BJ (cell line): Measurements from ENCODE around the gene KIAA0319L. TPM values are rescaled to one million over a fixed set of nuclear protein-coding genes. Genes with fewer than 3 reads are reported as not detected.

Source experiments
- CTCF ChIA-PET: fragments of 350-600 bp; formaldehyde crosslinking; extraction: SDS; loops from one replicate; lab custom pipeline; 2021; ENCODE audit warnings: antibody characterized with exemption, inconsistent platforms; lab: Yijun Ruan, JAX
- POLR2A ChIA-PET: fragments of 300-600 bp; sonication (Branson Sonifier 250); formaldehyde crosslinking; extraction: SDS; loops from one replicate; lab custom pipeline; 2021; ENCODE audit warnings: antibody characterized with exemption; lab: Charles Lee
- DNase-seq: peaks from one replicate; pipeline ENCODE4 v3.0.0-alpha.2; 2011; ENCODE audit warnings: low read depth
- H3K27me3 ChIP-seq: 2 replicates; pipeline ENCODE4 v1.6.0; 2011; ENCODE audit warnings: low read length; ENCODE audit not compliant: control insufficient read depth, insufficient read depth
- H3K36me3 ChIP-seq: 2 replicates; pipeline ENCODE4 v1.5.1; 2011; ENCODE audit warnings: low read length; ENCODE audit not compliant: control insufficient read depth, insufficient read depth
- H3K4me3 ChIP-seq: 2 replicates; pipeline ENCODE4 v1.5.1; 2011; ENCODE audit warnings: low read depth, mild to moderate bottlenecking, control low read depth, low read length
- CTCF ChIP-seq: IDR thresholded peaks from 2 replicates; pipeline ENCODE4 v1.5.1; 2011; ENCODE audit warnings: low read depth, mild to moderate bottlenecking, control low read depth, inconsistent platforms, low read length, moderate library complexity; ENCODE audit not compliant: insufficient read depth
- polyA minus RNA-seq: library from RNA; depleted of rRNA, polyadenylated mRNA; stranded (reverse); fragments of >200 nt; gene quantifications from 2 replicates; pipeline ENCODE4 v1.2.3, GENCODE V29; 2011; rRNA and poly(A)+ RNA removed
- polyA plus RNA-seq: library from polyadenylated mRNA; depleted of rRNA; stranded (reverse); fragments of >200 nt; gene quantifications from 2 replicates; pipeline ENCODE4 v1.2.3, GENCODE V29; 2011; rRNA removed

The KIAA0319L gene
- polyA plus RNA-seq, result 33.4 and 36.3 TPM in 2 replicates
- 28.9 and 32.0 TPM in 2 replicates for polyA minus RNA-seq

DNA sequence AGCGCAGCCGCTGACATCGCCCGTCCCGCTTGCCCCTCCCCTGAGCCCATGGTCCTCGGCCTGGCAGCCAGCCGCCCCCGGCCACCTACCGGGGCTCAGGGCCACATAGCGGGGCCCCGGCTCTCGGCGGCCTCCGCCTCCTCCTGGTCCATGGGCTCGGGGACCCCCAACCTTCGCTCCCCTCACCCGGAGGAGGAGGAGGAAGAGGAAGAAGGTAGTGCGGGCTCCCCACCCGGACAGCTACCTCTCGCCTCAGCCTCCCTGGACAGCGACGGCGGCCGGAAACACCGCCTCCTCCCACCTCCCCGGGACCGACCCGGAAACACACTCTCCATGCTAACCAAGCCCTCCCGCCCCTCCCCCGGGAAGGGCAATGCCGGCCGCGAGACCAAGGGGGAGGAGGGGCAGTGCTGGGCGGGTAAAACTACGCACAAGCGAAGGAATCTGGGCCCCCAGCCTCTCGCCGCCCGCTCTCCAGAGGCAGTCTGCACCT lies at the start of gene KIAA0319L:
Gene KIAA0319L (minus strand): TSS at position 286 of the 493 bp plus-strand sequence. CDS start 2,912 bp downstream, outside the sequence.
- CTCF ChIA-PET, result interaction anchor here (0.7 to 4.6 kb wide), 8 partner anchors 10 to 704 kb away, joined by 3 to 60 read pairs (median 5); no protein-coding TSS in a partner anchor
- POLR2A ChIA-PET, result interaction anchor here (0.7 kb wide), 1 partner anchor 410 kb away, joined by 3 read pairs; no protein-coding TSS in a partner anchor
- peak; percentile 3; the same call in 1 of the 2 replicates for TF ChIP-seq CTCF
- DNase-seq, result no peak
- no peaks in the 10 kb centered on the region for H3K27me3 ChIP-seq
- H3K4me3 ChIP-seq, result peak within 1 kb of the TSS; percentile 92
- H3K36me3 ChIP-seq, result peaks cover 5% of the 10 kb centered on the region

GRCh38 chr1:35605867-35606182 lies 48.6 kb upstream of the KIAA0319L start:
- POLR2A ChIA-PET, result no interaction called here
- Histone ChIP-seq H3K4me3 (no peak overlapping the region), H3K27me3 (no peaks in the 10 kb centered on the region), H3K36me3 (peaks cover 10% of the 10 kb centered on the region)
- CTCF ChIA-PET, result interaction anchor here (1.1 to 2.1 kb wide), 5 partner anchors 16 to 155 kb away, joined by 3 to 8 read pairs (median 5); partner anchors contain the start of gene TFAP2E
- TF ChIP-seq CTCF, result no peak
- DNase-seq, result peak; percentile 26

DNA sequence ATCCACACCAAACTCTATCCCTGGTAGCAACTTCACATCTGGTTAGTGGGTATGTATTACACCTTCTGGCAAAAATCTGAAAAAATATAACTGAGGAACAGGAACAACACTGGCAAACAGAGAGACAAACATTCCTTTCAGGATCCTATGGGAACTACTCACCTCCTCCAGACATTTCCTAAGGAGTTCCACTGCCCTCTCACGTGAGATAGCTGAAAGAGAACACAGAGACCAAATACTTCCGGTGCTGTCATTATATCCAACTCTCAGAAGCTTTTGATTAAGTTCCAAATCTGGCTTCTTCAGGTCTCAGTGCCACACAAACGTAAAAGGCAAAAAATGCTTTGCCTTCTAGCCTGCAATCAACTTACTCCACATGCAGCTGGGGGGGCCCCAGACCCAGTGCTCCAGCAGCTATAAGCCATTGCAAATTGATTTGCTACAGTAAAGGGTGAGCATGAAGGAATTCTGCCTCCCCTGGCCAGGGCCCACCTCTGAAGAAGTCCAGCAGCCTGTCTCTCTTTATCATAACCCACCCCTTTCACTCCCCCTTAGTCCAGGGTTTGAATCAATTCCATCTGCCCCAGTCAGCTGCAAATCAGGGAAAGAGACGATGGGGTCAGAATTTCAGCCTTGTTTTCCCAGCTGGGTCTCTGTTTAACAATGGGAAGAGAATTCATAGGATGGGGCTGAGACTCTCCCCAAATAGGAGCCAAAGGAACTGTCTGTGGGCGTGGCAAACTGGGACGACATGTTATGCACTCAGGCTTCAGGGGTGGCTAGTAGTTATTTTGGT lies 48.1 kb upstream of the KIAA0319L start:
- Histone ChIP-seq H3K36me3 (peaks cover 11% of the 10 kb centered on the region), H3K27me3 (no peaks in the 10 kb centered on the region), H3K4me3 (no peak overlapping the region)
- ChIA-PET CTCF (interaction anchor here (0.5 to 2.1 kb wide), 6 partner anchors 15 to 402 kb away, joined by 3 to 8 read pairs (median 4); partner anchors contain the start of gene TFAP2E), POLR2A (no interaction called here)
- TF ChIP-seq CTCF, result no peak
- DNase-seq, result no peak

GRCh38 chr1:35603941-35604340 lies 46.7 kb upstream of the KIAA0319L start:
- Histone ChIP-seq H3K36me3 (peaks cover 9% of the 10 kb centered on the region), H3K27me3 (no peaks in the 10 kb centered on the region), H3K4me3 (no peak overlapping the region)
- DNase-seq, result no peak
- POLR2A ChIA-PET, result no interaction called here
- CTCF ChIA-PET, result interaction anchor here (0.7 to 2.1 kb wide), 3 partner anchors 39 to 134 kb away, joined by 3 to 8 read pairs (median 4); no protein-coding TSS in a partner anchor
- no peak for TF ChIP-seq CTCF

- Histone ChIP-seq H3K27me3 (no peaks in the 10 kb centered on the region), H3K4me3 (no peak overlapping the region), H3K36me3 (peaks cover 8% of the 10 kb centered on the region)
- DNase-seq, result no peak
- TF ChIP-seq CTCF, result no peak
- ChIA-PET CTCF (interaction anchor here (0.7 to 2.4 kb wide), 3 partner anchors 39 to 135 kb away, joined by 3 to 8 read pairs (median 4); no protein-coding TSS in a partner anchor), POLR2A (no interaction called here)
Observed at GRCh38 chr1:35603468-35603867, 46.3 kb upstream of the KIAA0319L start.
